Urinary bladder (tissue), 4 donors: ENCODE results near the gene IMP3. TPM values are rescaled to one million over a fixed set of nuclear protein-coding genes. Genes with fewer than 3 reads are reported as not detected.

Experiments
- DNase-seq: peaks from one replicate; pipeline ENCODE4 v3.0.0-alpha.2; 2015; ENCODE audit errors: extremely low spot score
- H3K27ac ChIP-seq: one replicate; pipeline ENCODE4 v1.5.1; 2013; ENCODE audit warnings: low read depth, mild to moderate bottlenecking, moderate library complexity
- H3K36me3 ChIP-seq: one replicate; pipeline ENCODE4 v1.6.1; 2013; ENCODE audit warnings: mild to moderate bottlenecking, moderate library complexity; ENCODE audit not compliant: insufficient read depth
- H3K4me1 ChIP-seq: one replicate; pipeline ENCODE4 v1.6.1; 2013; ENCODE audit warnings: mild to moderate bottlenecking, moderate library complexity; ENCODE audit not compliant: insufficient read depth
- H3K4me3 ChIP-seq: one replicate; pipeline ENCODE4 v1.5.1; 2013; ENCODE audit warnings: low read depth, low read length
- WGBS: extraction: QIAGEN DNeasy Blood & Tissue Kit; methylation state at CpG from one replicate; pipeline ENCODE4 v1.1.7; 2013; 5-methylcytosine and 5-hydroxymethylcytosine counted together
- polyA plus RNA-seq: library from polyadenylated mRNA; stranded (reverse); fragments of 200-250 nt; gene quantifications from one replicate; pipeline ENCODE4 v1.2.3, GENCODE V29; 2013
- total RNA-seq: library from RNA; depleted of rRNA; stranded (reverse); fragments of >200 nt; gene quantifications from one replicate; pipeline ENCODE4 v1.2.3, GENCODE V29; 2014
- donor health status: healthy with polysubstance abuse.
- donor health status: healthy.

IMP3 gene
- total and polyA plus RNA-seq, 2 donors, result 30.1 to 62.5 TPM

- WGBS, result 92% methylated on average over 18 of the region's 18 CpGs
- no peak overlapping the region for H3K27ac ChIP-seq
Observed at GRCh38 chr15:75649848-75650247, 9.8 kb upstream of the IMP3 start.

GRCh38 chr15:75649045-75649761 lies 9.2 kb upstream of the IMP3 start:
- no peak overlapping the region for H3K27ac ChIP-seq
- H3K4me3 ChIP-seq, result peak overlapping the region; percentile 73
- DNase-seq, result no peak
- peaks cover 2% of the 10 kb centered on the region for H3K4me1 ChIP-seq
- no peaks in the 10 kb centered on the region for H3K36me3 ChIP-seq
- WGBS, result 72% methylated on average over 19 of the region's 19 CpGs

More at GRCh38 chr15:75649848-75650247, 9.8 kb upstream of the IMP3 start:
- peaks cover 2% of the 10 kb centered on the region for H3K4me1 ChIP-seq
- no peaks in the 10 kb centered on the region for H3K36me3 ChIP-seq
- no peak for DNase-seq
- H3K4me3 ChIP-seq, result no peak overlapping the region

DNA sequence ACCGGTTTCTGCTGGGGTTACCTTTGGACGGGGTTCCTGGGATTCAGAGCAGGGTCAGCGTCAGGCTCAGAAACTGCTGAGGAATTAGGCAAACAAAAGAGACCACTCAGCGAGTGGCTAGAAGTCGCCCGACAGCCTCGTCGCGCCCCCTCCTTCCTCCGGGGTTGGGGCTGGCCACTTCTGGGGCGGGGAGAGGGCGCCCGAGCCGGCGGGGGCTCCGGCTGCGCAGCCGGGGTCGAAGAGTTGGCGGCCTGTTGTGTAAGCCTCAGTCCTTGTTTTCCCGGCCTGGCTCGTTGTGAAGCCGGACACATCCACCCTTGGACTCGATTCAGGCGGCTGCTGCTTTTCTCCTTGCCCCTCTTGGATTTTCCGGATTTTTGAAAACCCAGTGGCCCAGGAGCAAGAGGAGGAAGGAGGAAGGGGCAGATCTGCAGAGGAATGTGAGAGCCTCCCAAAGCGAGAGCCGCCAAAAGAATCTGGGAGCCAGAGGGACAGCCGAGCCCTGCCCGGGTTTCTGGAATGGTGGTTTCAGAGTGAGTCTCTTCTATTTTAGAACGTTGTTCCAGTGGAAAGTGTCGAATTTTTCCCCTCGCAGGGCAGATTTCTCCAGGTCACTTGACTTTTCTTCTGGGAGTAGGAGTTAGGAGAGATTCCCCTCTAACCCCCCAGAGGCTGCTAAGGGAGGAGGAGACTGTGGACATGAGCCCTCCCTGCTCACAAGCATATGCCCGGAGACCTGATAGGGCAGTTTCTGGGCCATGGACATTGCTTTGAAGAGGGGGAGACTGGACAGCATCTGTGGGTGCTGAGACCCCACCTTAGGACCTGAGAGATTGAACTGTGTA lies 8.4 kb upstream of the IMP3 start:
- DNase-seq, result peak; percentile 15
- 2% methylated on average over 34 of the region's 34 CpGs for WGBS
- peaks cover 2% of the 10 kb centered on the region for H3K4me1 ChIP-seq
- H3K27ac ChIP-seq, result peak overlapping the region; percentile 93
- no peaks in the 10 kb centered on the region for H3K36me3 ChIP-seq
- peak overlapping the region; percentile 73 for H3K4me3 ChIP-seq

GRCh38 chr15:75647370-75648155 lies 7.5 kb upstream of the IMP3 start, which contains the start of gene SNX33:
TSS of gene SNX33 (plus strand) at chr15:75647912. CDS start at chr15:75649103, 1,191 bp downstream.
- H3K27ac ChIP-seq, result peak within 1 kb of the TSS; percentile 93
- H3K36me3 ChIP-seq, result no peaks in the 10 kb centered on the region
- peak; percentile 50 for DNase-seq
- H3K4me3 ChIP-seq, result peak within 1 kb of the TSS; percentile 73
- peaks cover 2% of the 10 kb centered on the region for H3K4me1 ChIP-seq
- WGBS, result under 1% methylated on average over 76 of the region's 76 CpGs

DNA sequence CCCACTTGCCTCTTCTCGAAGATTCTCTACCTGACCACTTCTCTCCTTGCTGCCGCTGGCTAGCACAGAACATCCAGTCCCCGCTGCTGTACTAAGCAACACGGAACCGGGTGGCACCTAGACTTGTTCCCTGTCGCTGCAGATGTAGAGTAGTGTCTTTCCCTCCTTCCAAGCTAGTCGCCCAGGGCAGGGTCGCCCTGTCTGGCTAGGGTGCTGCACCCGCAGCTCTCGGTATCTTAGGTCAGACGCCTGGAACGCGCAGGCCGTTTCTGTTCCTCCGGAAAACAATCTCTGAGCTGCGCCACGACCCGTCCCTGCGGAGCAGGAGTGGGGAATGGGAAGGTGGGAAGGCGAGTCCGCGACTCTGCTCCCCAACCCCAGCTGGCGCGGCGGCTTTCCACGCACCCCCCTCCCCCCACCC lies 6.9 kb upstream of the IMP3 start:
- H3K4me3 ChIP-seq, result peak overlapping the region; percentile 73
- peaks cover 2% of the 10 kb centered on the region for H3K4me1 ChIP-seq
- WGBS, result under 1% methylated on average over 26 of the region's 26 CpGs
- DNase-seq, result no peak
- peak overlapping the region; percentile 93 for H3K27ac ChIP-seq
- H3K36me3 ChIP-seq, result no peaks in the 10 kb centered on the region

DNA sequence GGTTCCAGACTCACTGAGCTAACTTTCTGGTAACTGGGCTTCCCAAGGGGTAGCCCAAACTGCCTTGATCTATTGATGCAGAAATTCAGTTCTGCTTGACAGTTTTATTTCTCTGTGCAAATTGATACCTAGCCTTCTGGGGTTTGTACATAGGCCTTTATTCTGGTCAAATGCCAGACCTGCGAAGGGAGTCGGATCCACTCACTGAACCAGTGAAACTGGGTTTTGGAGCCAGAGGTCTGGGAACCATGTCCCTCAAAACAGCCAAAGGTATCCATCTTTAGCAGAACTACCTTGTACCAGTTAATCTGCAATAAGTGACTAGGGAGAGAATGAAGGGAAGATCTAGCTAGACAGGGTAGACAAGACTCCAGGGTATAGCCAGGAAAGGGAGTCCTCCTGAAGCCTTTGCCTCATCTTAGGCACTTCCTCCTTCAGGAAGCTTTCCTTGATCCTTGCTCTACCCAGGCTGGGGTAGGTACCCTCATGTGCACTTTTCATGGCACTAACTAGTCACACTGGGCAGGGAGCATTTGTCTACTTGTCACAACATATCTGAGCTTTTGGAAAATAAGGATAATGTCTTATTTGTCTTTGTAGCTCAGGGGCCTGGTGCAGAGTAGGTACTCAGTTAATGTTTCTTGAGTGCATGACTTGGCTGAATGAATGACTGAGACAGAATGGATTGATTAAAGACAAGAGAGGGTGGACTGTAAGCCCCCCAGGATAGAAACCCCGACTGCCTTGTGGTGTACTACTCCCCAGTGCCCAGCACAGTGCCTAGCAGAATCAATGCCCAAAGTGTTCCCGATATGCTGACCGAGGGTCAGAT lies 6.3 kb upstream of the IMP3 start:
- Histone ChIP-seq H3K36me3 (no peaks in the 10 kb centered on the region), H3K27ac (peak overlapping the region; percentile 93), H3K4me1 (peaks cover 2% of the 10 kb centered on the region), H3K4me3 (peak overlapping the region; percentile 73)
- no peak for DNase-seq
- 42% methylated on average over 5 of the region's 5 CpGs for WGBS

- Histone ChIP-seq H3K4me3 (no peak overlapping the region), H3K27ac (no peak overlapping the region), H3K36me3 (no peaks in the 10 kb centered on the region), H3K4me1 (peaks cover 2% of the 10 kb centered on the region)
- 81% methylated on average over 2 of the region's 2 CpGs for WGBS
- DNase-seq, result no peak
Observed at GRCh38 chr15:75644376-75644775, 4.4 kb upstream of the IMP3 start.

- DNase-seq, result no peak
- Histone ChIP-seq H3K4me3 (no peak overlapping the region), H3K36me3 (no peaks in the 10 kb centered on the region), H3K4me1 (peaks cover 2% of the 10 kb centered on the region), H3K27ac (no peak overlapping the region)
- 88% methylated on average over 5 of the region's 5 CpGs for WGBS
Observed at GRCh38 chr15:75641603-75642002, 1.6 kb upstream of the IMP3 start.

GRCh38 chr15:75641179-75641503 lies 1.1 kb upstream of the IMP3 start:
- DNase-seq, result no peak
- Histone ChIP-seq H3K4me1 (peaks cover 2% of the 10 kb centered on the region), H3K27ac (no peak overlapping the region), H3K4me3 (no peak overlapping the region), H3K36me3 (no peaks in the 10 kb centered on the region)
- WGBS, result 78% methylated on average over 4 of the region's 4 CpGs

DNA sequence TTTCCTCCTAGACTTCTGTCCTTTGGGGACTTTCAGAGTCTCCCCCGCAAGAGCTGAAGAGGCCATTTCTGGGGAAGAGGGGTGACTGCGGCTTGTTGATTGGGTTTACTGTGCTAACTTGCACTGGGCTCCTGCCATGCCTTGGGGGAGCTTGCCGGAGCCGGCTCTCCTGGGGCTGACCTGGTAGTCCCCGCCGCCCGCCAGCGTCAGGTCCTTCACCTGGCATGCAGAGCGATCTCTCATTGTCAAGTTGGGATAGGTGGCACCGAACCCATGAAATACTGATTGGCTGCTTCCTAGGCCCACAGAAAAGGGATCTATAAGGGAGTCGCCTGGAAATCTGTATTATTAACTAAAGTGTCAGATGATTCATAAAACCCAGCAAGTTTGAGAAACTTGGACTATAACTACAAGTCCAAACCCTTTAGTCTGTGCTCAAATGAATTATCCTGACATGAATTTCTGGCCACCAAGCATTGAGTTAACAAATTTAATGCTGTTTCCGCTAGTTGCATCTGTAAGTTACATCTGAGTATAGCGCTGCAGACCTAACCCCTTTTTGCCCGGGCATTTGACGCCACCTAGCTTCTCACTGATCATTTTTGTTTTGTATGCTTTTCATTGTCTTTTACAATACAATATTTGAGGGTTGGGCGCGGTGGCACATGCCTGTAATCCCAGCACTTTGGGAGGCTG lies 607 bp upstream of the IMP3 start:
- Histone ChIP-seq H3K27ac (peak overlapping the region; percentile 86), H3K4me1 (no peaks in the 10 kb centered on the region), H3K4me3 (peak overlapping the region; percentile 61), H3K36me3 (no peaks in the 10 kb centered on the region)
- WGBS, result 6% methylated on average over 17 of the region's 17 CpGs
- peak; percentile 20 for DNase-seq

DNA sequence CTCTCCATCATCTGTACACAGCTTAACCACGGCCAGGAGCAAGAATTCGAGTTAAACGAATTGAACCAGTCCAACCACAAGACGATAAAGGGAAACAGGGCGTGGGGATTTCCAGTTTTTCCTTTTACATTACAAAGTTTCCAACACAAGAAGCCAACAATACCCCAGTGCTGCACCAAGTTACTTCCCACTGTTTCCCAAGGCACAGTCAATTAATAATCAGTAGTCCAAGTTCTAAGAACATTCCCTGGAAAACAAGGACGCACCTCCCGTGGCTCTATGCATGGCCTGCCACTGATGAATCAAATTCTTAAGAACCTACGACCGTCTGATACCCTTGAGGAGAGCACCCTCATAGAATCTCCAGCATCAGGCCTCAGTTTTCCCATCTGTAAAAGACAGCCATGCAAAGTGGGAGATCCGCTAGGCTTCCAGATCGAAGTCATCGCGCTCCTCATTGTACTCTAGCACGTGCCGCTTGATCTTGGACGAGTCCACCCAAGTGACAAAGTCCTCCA lies 774 bp downstream of the IMP3 start:
- no peaks in the 10 kb centered on the region for H3K36me3 ChIP-seq
- H3K4me3 ChIP-seq, result peak overlapping the region; percentile 61
- no peak for DNase-seq
- H3K27ac ChIP-seq, result peak overlapping the region; percentile 90
- no peaks in the 10 kb centered on the region for H3K4me1 ChIP-seq
- under 1% methylated on average over 16 of the region's 16 CpGs for WGBS

DNA sequence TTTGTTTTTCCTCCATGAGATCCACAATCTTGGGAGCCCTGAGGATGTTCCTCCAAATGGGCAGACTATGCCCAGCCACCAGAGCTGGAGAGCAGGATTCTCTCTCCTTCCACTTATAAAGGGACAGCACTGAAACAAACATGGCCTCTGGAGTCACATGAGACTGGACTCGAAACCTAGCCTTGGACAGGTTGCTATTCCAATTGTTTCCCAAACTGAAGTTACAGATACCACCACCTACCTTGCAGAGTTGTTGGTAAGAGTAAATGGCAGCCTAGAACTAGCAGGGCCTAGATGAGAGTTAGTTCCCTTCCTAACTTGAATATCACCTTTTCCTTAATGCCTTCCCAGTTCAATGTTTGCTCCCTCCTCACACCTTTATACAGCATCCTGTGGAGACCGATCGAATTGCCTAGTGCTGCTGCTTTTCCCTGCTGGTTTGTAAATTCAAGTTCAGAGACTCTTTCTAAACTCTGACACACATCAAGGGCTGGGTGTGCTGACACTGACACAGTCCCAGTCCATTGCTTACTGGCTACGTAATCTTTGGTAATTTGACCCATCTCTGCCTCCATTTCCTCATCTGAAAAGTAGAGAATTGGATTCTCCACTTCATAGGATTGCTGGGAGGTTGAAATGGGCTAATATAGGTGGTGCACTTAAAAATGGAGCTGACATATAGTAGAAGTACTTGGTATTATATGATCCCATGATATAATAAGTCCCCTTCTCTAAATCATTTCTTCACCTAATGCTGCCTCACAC lies 2.6 kb downstream of the IMP3 start:
- WGBS, result 61% methylated on average over 4 of the region's 4 CpGs
- Histone ChIP-seq H3K4me3 (no peak overlapping the region), H3K27ac (peak overlapping the region; percentile 63), H3K4me1 (no peaks in the 10 kb centered on the region), H3K36me3 (no peaks in the 10 kb centered on the region)
- no peak for DNase-seq
